CD14-positive monocyte (primary cell): Measurements from ENCODE around the gene TDRD9. TPM values are rescaled to one million over a fixed set of nuclear protein-coding genes. Genes with fewer than 3 reads are reported as not detected.
A peak's percentile ranks its signal among the peaks of the same experiment; 100 is the strongest.

Experiments
- DNase-seq, 3 donors: peaks; one replicate each; pipeline ENCODE4 v3.0.0-alpha.2; 2011 to 2022
- H2AFZ ChIP-seq: 2 replicates; pipeline ENCODE4 v1.6.0; 2012; ENCODE audit warnings: mild to moderate bottlenecking, low read depth, low read length, inconsistent platforms; ENCODE audit not compliant: insufficient read depth, poor library complexity, severe bottlenecking
- H3K27ac ChIP-seq, 2 donors: 1 replicate in 1 of 2; 2 replicates in 1 of 2; pipeline ENCODE4 v1.5.1; 2012 to 2013; ENCODE audit warnings: low read length in 2 of 2, control low read depth in 1 of 2, inconsistent platforms in 1 of 2, low read depth in 1 of 2, mild to moderate bottlenecking in 1 of 2
- H3K27me3 ChIP-seq, 2 donors: one replicate each; pipeline versions ENCODE4 v1.6.0 to v1.6.1; 2011 to 2013; ENCODE audit warnings: low read length in 2 of 2; ENCODE audit not compliant: control insufficient read depth in 2 of 2, insufficient read depth in 2 of 2
- H3K36me3 ChIP-seq, 2 donors: replicated peaks in 1 of 2; 1 replicate in 1 of 2; 2 replicates in 1 of 2; pipeline versions ENCODE4 v1.5.1 to v1.6.1; 2012 to 2013; ENCODE audit warnings: low read length in 2 of 2, control low read depth in 1 of 2, inconsistent platforms in 1 of 2, mild to moderate bottlenecking in 1 of 2; ENCODE audit not compliant: insufficient read depth in 2 of 2, control insufficient read depth in 1 of 2
- H3K4me1 ChIP-seq, 2 donors: 1 replicate in 1 of 2; 2 replicates in 1 of 2; pipeline versions ENCODE4 v1.5.1 to v1.6.1; 2012 to 2013; ENCODE audit warnings: low read length in 2 of 2, control low read depth in 1 of 2, inconsistent platforms in 1 of 2, mild to moderate bottlenecking in 1 of 2, moderate library complexity in 1 of 2; ENCODE audit not compliant: insufficient read depth in 2 of 2, control insufficient read depth in 1 of 2
- H3K4me2 ChIP-seq: replicated peaks from 2 replicates; pipeline ENCODE3; 2012; ENCODE audit warnings: low read length, moderate library complexity, mild to moderate bottlenecking; ENCODE audit not compliant: poor library complexity, severe bottlenecking; ENCODE audit errors: extremely low read depth
- H3K4me3 ChIP-seq, 3 experiments: fragments of 200-600 bp in 1 of 3; sonication (generic) in 1 of 3; replicated peaks in 1 of 3; 1 replicate in 2 of 3; 2 replicates in 1 of 3; pipeline ENCODE4 v1.5.1; 2011 to 2013; ENCODE audit warnings: low read length in 3 of 3, mild to moderate bottlenecking in 3 of 3, control low read depth in 2 of 3, low read depth in 2 of 3, inconsistent platforms in 1 of 3, moderate library complexity in 1 of 3
- H3K79me2 ChIP-seq: 2 replicates; pipeline ENCODE4 v1.6.0; 2012; ENCODE audit warnings: mild to moderate bottlenecking, control low read depth, inconsistent platforms, low read length, moderate library complexity; ENCODE audit not compliant: insufficient read depth
- H3K9ac ChIP-seq: 2 replicates; pipeline ENCODE4 v1.6.0; 2017; ENCODE audit warnings: low read length, mild to moderate bottlenecking; ENCODE audit not compliant: insufficient read depth, poor library complexity, severe bottlenecking
- H3K9me3 ChIP-seq, 2 donors: replicated peaks in 1 of 2; 1 replicate in 1 of 2; 2 replicates in 1 of 2; pipeline versions ENCODE4 v1.5.1 to v1.6.1; 2012 to 2013; ENCODE audit warnings: low read length in 2 of 2, control low read depth in 1 of 2; ENCODE audit not compliant: control insufficient read depth in 1 of 2, insufficient read depth in 1 of 2
- H4K20me1 ChIP-seq: 2 replicates; pipeline ENCODE4 v1.6.0; 2012; ENCODE audit warnings: mild to moderate bottlenecking, low read length, control low read depth, moderate library complexity; ENCODE audit not compliant: insufficient read depth
- H3K27ac Mint-ChIP-seq, 7 donors: one replicate each; pipeline ENCODE4 v1.8.0; 2020; ENCODE audit warnings: mild to moderate bottlenecking in 7 of 7, mixed read lengths in 7 of 7, moderate library complexity in 6 of 7, inconsistent platforms in 2 of 7
- H3K27me3 Mint-ChIP-seq, 3 donors: one replicate each; pipeline ENCODE4 v1.8.0; 2021 to 2022; ENCODE audit warnings: low read depth in 3 of 3, mild to moderate bottlenecking in 3 of 3, mixed read lengths in 3 of 3, moderate library complexity in 3 of 3, inconsistent platforms in 1 of 3
- H3K36me3 Mint-ChIP-seq, 2 donors: one replicate each; pipeline ENCODE4 v1.8.0; 2020; ENCODE audit warnings: mixed read lengths in 2 of 2, inconsistent platforms in 1 of 2, mild to moderate bottlenecking in 1 of 2
- H3K4me1 Mint-ChIP-seq: one replicate; pipeline ENCODE4 v1.8.0; 2020; ENCODE audit warnings: mild to moderate bottlenecking, mixed read lengths
- H3K4me3 Mint-ChIP-seq, 2 donors: one replicate each; pipeline ENCODE4 v1.8.0; 2020; ENCODE audit warnings: mild to moderate bottlenecking in 2 of 2, mixed read lengths in 2 of 2, moderate library complexity in 1 of 2
- H3K9me3 Mint-ChIP-seq, 7 donors: one replicate each; pipeline ENCODE4 v1.8.0; 2020 to 2022; ENCODE audit warnings: mixed read lengths in 7 of 7, mild to moderate bottlenecking in 6 of 7, moderate library complexity in 6 of 7, inconsistent platforms in 2 of 7
- WGBS: methylation state at CpG from one replicate; pipeline ENCODE4 v1.1.5; 2013; ENCODE audit warnings: missing lambda C conversion rate; ENCODE audit not compliant: insufficient coverage; 5-methylcytosine and 5-hydroxymethylcytosine counted together
- intact Hi-C, 2 donors: fragments of 100-400 bp; cut with micrococcal nuclease; formaldehyde crosslinking; loops; one replicate each; pipeline versions ENCODE4 v1.15.0 to v1.15.1; 2023
- polyA plus RNA-seq, 3 donors: library from polyadenylated mRNA; depleted of rRNA in 1 of 3; unstranded in 2 of 3; stranded (reverse) in 1 of 3; fragments of 300-500 nt in 2 of 3; fragments of >200 nt in 1 of 3; fragmentation: Illumina TruSeq in 2 of 3; gene quantifications; 1 replicate in 2 of 3; 2 replicates in 1 of 3; pipeline ENCODE4 v1.2.3, GENCODE V29; 2012 to 2021
- TF ChIP-seq, protein P1 (sequence below): fragments of 200-600 bp; IDR thresholded peaks from one replicate; pipeline ENCODE4 v1.8.0; 2022; ENCODE audit warnings: antibody characterized with exemption, mild to moderate bottlenecking

TDRD9 gene
- polyA plus RNA-seq, 3 donors = 7.6 to 12.1 (median 11.8) TPM

GRCh38 chr14:104076743-104077142 lies 148.5 kb downstream of the TDRD9 start:
- H3K27me3 Mint-ChIP-seq = peaks cover 3 to 10% (median 6%) of the 10 kb centered on the region in 3 donors
- H3K79me2 ChIP-seq = no peaks in the 10 kb centered on the region
- H3K9me3 ChIP-seq = peaks cover 7 to 8% of the 10 kb centered on the region in 2 donors
- no peak overlapping the region for H2AFZ ChIP-seq
- no peak overlapping the region for H3K4me2 ChIP-seq
- peaks cover 0 to 2% of the 10 kb centered on the region in 2 donors for H3K4me1 ChIP-seq
- H3K9me3 Mint-ChIP-seq = peaks cover 7 to 21% (median 15%) of the 10 kb centered on the region in 7 donors
- H3K9ac ChIP-seq = no peak overlapping the region
- H4K20me1 ChIP-seq = no peaks in the 10 kb centered on the region
- peaks cover 2% of the 10 kb centered on the region for H3K4me1 Mint-ChIP-seq
- no peak overlapping the region for H3K4me3 Mint-ChIP-seq
- H3K27me3 ChIP-seq = no peaks in the 10 kb centered on the region
- WGBS = no CpG with 5 or more reads among the region's 5 CpGs
- no peak overlapping the region for H3K27ac Mint-ChIP-seq
- no peak overlapping the region for H3K27ac ChIP-seq
- H3K4me3 ChIP-seq = no peak overlapping the region
- intact Hi-C loops = no loop called here
- no peaks in the 10 kb centered on the region for H3K36me3 Mint-ChIP-seq
- H3K36me3 ChIP-seq = no peaks in the 10 kb centered on the region
- TF ChIP-seq, protein P1, sequence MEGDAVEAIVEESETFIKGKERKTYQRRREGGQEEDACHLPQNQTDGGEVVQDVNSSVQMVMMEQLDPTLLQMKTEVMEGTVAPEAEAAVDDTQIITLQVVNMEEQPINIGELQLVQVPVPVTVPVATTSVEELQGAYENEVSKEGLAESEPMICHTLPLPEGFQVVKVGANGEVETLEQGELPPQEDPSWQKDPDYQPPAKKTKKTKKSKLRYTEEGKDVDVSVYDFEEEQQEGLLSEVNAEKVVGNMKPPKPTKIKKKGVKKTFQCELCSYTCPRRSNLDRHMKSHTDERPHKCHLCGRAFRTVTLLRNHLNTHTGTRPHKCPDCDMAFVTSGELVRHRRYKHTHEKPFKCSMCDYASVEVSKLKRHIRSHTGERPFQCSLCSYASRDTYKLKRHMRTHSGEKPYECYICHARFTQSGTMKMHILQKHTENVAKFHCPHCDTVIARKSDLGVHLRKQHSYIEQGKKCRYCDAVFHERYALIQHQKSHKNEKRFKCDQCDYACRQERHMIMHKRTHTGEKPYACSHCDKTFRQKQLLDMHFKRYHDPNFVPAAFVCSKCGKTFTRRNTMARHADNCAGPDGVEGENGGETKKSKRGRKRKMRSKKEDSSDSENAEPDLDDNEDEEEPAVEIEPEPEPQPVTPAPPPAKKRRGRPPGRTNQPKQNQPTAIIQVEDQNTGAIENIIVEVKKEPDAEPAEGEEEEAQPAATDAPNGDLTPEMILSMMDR = no peak
- DNase-seq = no peak

GRCh38 chr14:104078031-104078455 lies 149.8 kb downstream of the TDRD9 start:
- peak overlapping the region; percentile 33 for H2AFZ ChIP-seq
- WGBS = 0% methylated on average over 5 of the region's 7 CpGs
- H3K4me1 ChIP-seq = peaks cover 0 to 2% of the 10 kb centered on the region in 2 donors
- H3K9ac ChIP-seq = no peak overlapping the region
- Mint-ChIP-seq H3K27me3 (peaks cover 3 to 11% (median 9%) of the 10 kb centered on the region in 3 donors), H3K4me1 (peaks cover 2% of the 10 kb centered on the region), H3K36me3 (no peaks in the 10 kb centered on the region), H3K27ac (peak overlapping the region in 1 of 7 donors; percentile 75), H3K4me3 (peak overlapping the region in 1 of 2 donors; percentile 33), H3K9me3 (peaks cover 4 to 12% (median 10%) of the 10 kb centered on the region in 7 donors)
- no peaks in the 10 kb centered on the region for H3K79me2 ChIP-seq
- H4K20me1 ChIP-seq = no peaks in the 10 kb centered on the region
- intact Hi-C loops = no loop called here
- no peak overlapping the region for H3K4me2 ChIP-seq
- H3K4me3 ChIP-seq = no peak overlapping the region
- no peaks in the 10 kb centered on the region for H3K27me3 ChIP-seq
- TF ChIP-seq, protein P1 = peak; percentile 99
- H3K36me3 ChIP-seq = no peaks in the 10 kb centered on the region
- peak; percentile 67 to 76 (median 71) for DNase-seq
- peaks cover 7 to 8% of the 10 kb centered on the region in 2 donors for H3K9me3 ChIP-seq
- no peak overlapping the region for H3K27ac ChIP-seq
